WTC11 (cell line): ENCODE measurements around the gene PXN. TPM values are rescaled to one million over a fixed set of nuclear protein-coding genes. Genes with fewer than 3 reads are reported as not detected.
"Not testable (repeated sequence)": the region's sequence is repeated elsewhere in the genome, so short reads cannot be mapped to it uniquely, and the experiment has no call there.

Source experiments
- ATAC-seq: fragments of 200-7000 bp; cut with Tn5 transposase; 2 replicates; pipeline ENCODE4 v1.10.0; 2021; ENCODE audit warnings: mild to moderate bottlenecking, moderate library complexity
- CTCF ChIA-PET: fragments of 300-600 bp; sonication (Branson Sonifier 250); formaldehyde crosslinking; loops from one replicate; lab custom pipeline; 2021; ENCODE audit warnings: antibody characterized with exemption; lab: Charles Lee
- POLR2A ChIA-PET: fragments of 350-600 bp; sonication (Branson Sonifier 250); formaldehyde crosslinking; loops from one replicate; lab custom pipeline; 2021; ENCODE audit warnings: antibody characterized with exemption; lab: Charles Lee
- DNase-seq: peaks from one replicate; pipeline ENCODE4 v3.0.0; 2021; ENCODE audit warnings: low spot score
- H3K27ac Mint-ChIP-seq: 2 replicates; pipeline ENCODE4 v1.8.0; 2021; ENCODE audit warnings: mixed read lengths
- H3K27me3 Mint-ChIP-seq: 2 replicates; pipeline ENCODE4 v1.8.0; 2021; ENCODE audit warnings: low read depth, mild to moderate bottlenecking, moderate library complexity, mixed read lengths
- H3K36me3 Mint-ChIP-seq: 2 replicates; pipeline ENCODE4 v1.8.0; 2021; ENCODE audit warnings: mixed read lengths
- H3K4me1 Mint-ChIP-seq: 2 replicates; pipeline ENCODE4 v1.8.0; 2022; ENCODE audit warnings: mixed read lengths
- H3K4me3 Mint-ChIP-seq: 2 replicates; pipeline ENCODE4 v1.8.0; 2021; ENCODE audit warnings: mild to moderate bottlenecking, moderate library complexity, mixed read lengths
- H3K9me3 Mint-ChIP-seq: 2 replicates; pipeline ENCODE4 v1.8.0; 2021; ENCODE audit warnings: mixed read lengths
- AR ChIP-seq: fragments of 250-450 bp; sonication (Bioruptor Pico); IDR thresholded peaks from 2 replicates; pipeline ENCODE4 v1.9.0; 2021; ENCODE audit warnings: mild to moderate bottlenecking
- ATF2 ChIP-seq: sonication (generic); formaldehyde crosslinking; IDR thresholded peaks from 2 replicates; pipeline ENCODE4 v1.8.1; 2022; ENCODE audit warnings: low read depth, missing genetic modification reagents, borderline replicate concordance
- CBFB ChIP-seq: sonication (generic); formaldehyde crosslinking; IDR thresholded peaks from 2 replicates; pipeline ENCODE4 v1.8.1; 2022; ENCODE audit warnings: mild to moderate bottlenecking, low read depth, missing genetic modification reagents
- E2F5 ChIP-seq: sonication (generic); formaldehyde crosslinking; IDR thresholded peaks from 2 replicates; pipeline ENCODE4 v1.8.1; 2022; ENCODE audit warnings: mild to moderate bottlenecking, moderate library complexity, missing genetic modification reagents
- ELF4 ChIP-seq: sonication (generic); formaldehyde crosslinking; IDR thresholded peaks from 2 replicates; pipeline ENCODE4 v1.8.1; 2022; ENCODE audit warnings: low read depth, mild to moderate bottlenecking, moderate library complexity, missing genetic modification reagents
- FOXJ3 ChIP-seq: sonication (generic); formaldehyde crosslinking; IDR thresholded peaks from 2 replicates; pipeline ENCODE4 v1.9.0; 2021; ENCODE audit warnings: missing genetic modification reagents, mild to moderate bottlenecking, borderline replicate concordance
- FOXP1 ChIP-seq: sonication (generic); formaldehyde crosslinking; IDR thresholded peaks from 2 replicates; pipeline ENCODE4 v1.8.0; 2022; ENCODE audit warnings: missing genetic modification reagents, mild to moderate bottlenecking, moderate library complexity, borderline replicate concordance
- JAZF1 ChIP-seq: fragments of 250-450 bp; sonication (Bioruptor Pico); IDR thresholded peaks from 2 replicates; pipeline ENCODE4 v1.9.0; 2021; ENCODE audit warnings: moderate library complexity, mild to moderate bottlenecking, inconsistent platforms
- NFE2L1 ChIP-seq: sonication (generic); formaldehyde crosslinking; IDR thresholded peaks from 2 replicates; pipeline ENCODE4 v1.8.1; 2023; ENCODE audit warnings: missing genetic modification reagents
- PREB ChIP-seq: sonication (generic); formaldehyde crosslinking; IDR thresholded peaks from 2 replicates; pipeline ENCODE4 v1.8.1; 2022; ENCODE audit warnings: mild to moderate bottlenecking, missing genetic modification reagents, moderate library complexity, borderline replicate concordance
- USF1 ChIP-seq: sonication (generic); formaldehyde crosslinking; IDR thresholded peaks from 2 replicates; pipeline ENCODE4 v1.8.0; 2022; ENCODE audit warnings: mild to moderate bottlenecking, missing genetic modification reagents
- USF2 ChIP-seq: sonication (generic); formaldehyde crosslinking; IDR thresholded peaks from 2 replicates; pipeline ENCODE4 v1.8.1; 2023; ENCODE audit warnings: mild to moderate bottlenecking, missing genetic modification reagents, moderate library complexity
- ZNF121 ChIP-seq: sonication (generic); formaldehyde crosslinking; IDR thresholded peaks from 2 replicates; pipeline ENCODE4 v1.8.0; 2023; ENCODE audit warnings: missing genetic modification reagents
- ZNF317 ChIP-seq: sonication (generic); formaldehyde crosslinking; IDR thresholded peaks from 2 replicates; pipeline ENCODE4 v1.8.1; 2023; ENCODE audit warnings: low read depth, mild to moderate bottlenecking, moderate library complexity, missing genetic modification reagents, borderline replicate concordance
- ZNF423 ChIP-seq: fragments of 250-450 bp; sonication (Bioruptor Pico); IDR thresholded peaks from 2 replicates; pipeline ENCODE4 v2.1.2; 2022; ENCODE audit warnings: mild to moderate bottlenecking, moderate library complexity
- ZNF512 ChIP-seq: sonication (generic); formaldehyde crosslinking; IDR thresholded peaks from 2 replicates; pipeline ENCODE4 v1.8.1; 2022; ENCODE audit warnings: missing genetic modification reagents, borderline replicate concordance
- ZSCAN18 ChIP-seq: fragments of 250-450 bp; sonication (Bioruptor Pico); IDR thresholded peaks from 2 replicates; pipeline ENCODE4 v2.1.2; 2022; ENCODE audit warnings: mild to moderate bottlenecking, moderate library complexity
- total RNA-seq: library from RNA; stranded (reverse); gene quantifications from 3 replicates; pipeline ENCODE4 v1.2.3, GENCODE V29; 2021

The PXN gene
- total RNA-seq, 1 experiment from 2014 or later = 132 TPM

GRCh38 chr12:120194534-120195395, 70.8 kb downstream of the PXN start, which contains the start of gene GCN1 (continued):
- TF ChIP-seq NFE2L1 (CRISPR knock-in tag) (peak; percentile 87), ELF4 (CRISPR knock-in tag) (peak; percentile 93), ZNF512 (CRISPR knock-in tag) (peak; percentile 56; the same call in 1 of the 2 replicates), ZNF121 (no peak), PREB (CRISPR knock-in tag) (0 out of 2 replicates have a peak, but pooled peaks have one; percentile 37), CBFB (0 out of 2 replicates have a peak, but pooled peaks have one; percentile 69), ATF2 (CRISPR knock-in tag) (no peak), ZNF423 (CRISPR knock-in tag) (no peak), JAZF1 (no peak), ZSCAN18 (CRISPR knock-in tag) (no peak), USF1 (CRISPR knock-in tag) (peak; percentile 61; the same call in 1 of the 2 replicates), USF2 (CRISPR knock-in tag) (peak; percentile 70), E2F5 (CRISPR knock-in tag) (peak; percentile 82; the same call in 1 of the 2 replicates), FOXP1 (CRISPR knock-in tag) (peak; percentile 98)

GRCh38 chr12:120194226-120194533, 71.3 kb downstream of the PXN start:
- Mint-ChIP-seq H3K27me3 (no peaks in the 10 kb centered on the region), H3K9me3 (no peaks in the 10 kb centered on the region), H3K4me1 (peaks cover 20% of the 10 kb centered on the region), H3K36me3 (peaks cover 59% of the 10 kb centered on the region), H3K4me3 (peak overlapping the region; percentile 93), H3K27ac (peak overlapping the region; percentile 86)
- ATAC-seq (no peak), DNase-seq (no peak)
- CTCF ChIA-PET = interaction anchor here (1.3 to 2.0 kb wide), 2 partner anchors 34 to 72 kb away, joined by 5 to 6 read pairs; partner anchors contain the start of gene PXN
- TF ChIP-seq AR (CRISPR knock-in tag) (no peak), FOXJ3 (CRISPR knock-in tag) (no peak), ZNF317 (CRISPR knock-in tag) (no peak)
- POLR2A ChIA-PET = no interaction called here

GRCh38 chr12:120193286-120193685, 72.2 kb downstream of the PXN start:
- ATAC-seq, POLR2A ChIA-PET: not testable (repeated sequence)
- peak overlapping the region; percentile 93 for H3K4me3 Mint-ChIP-seq

More at GRCh38 chr12:120193286-120193685, 72.2 kb downstream of the PXN start:
- H3K27me3 Mint-ChIP-seq, H3K9me3 Mint-ChIP-seq, DNase-seq, H3K27ac Mint-ChIP-seq: not testable (repeated sequence)
- CTCF ChIA-PET = interaction anchor here (0.7 to 2.0 kb wide), 3 partner anchors 34 to 83 kb away, joined by 3 to 6 read pairs (median 5); partner anchors contain the start of gene PXN
- Mint-ChIP-seq H3K4me1 (peaks cover 12% of the 10 kb centered on the region), H3K36me3 (peaks cover 59% of the 10 kb centered on the region)
